Measurements from ENCODE around the gene MOBP.
A peak's percentile ranks its signal among the peaks of the same experiment; 100 is the strongest.

MOBP gene

DNA sequence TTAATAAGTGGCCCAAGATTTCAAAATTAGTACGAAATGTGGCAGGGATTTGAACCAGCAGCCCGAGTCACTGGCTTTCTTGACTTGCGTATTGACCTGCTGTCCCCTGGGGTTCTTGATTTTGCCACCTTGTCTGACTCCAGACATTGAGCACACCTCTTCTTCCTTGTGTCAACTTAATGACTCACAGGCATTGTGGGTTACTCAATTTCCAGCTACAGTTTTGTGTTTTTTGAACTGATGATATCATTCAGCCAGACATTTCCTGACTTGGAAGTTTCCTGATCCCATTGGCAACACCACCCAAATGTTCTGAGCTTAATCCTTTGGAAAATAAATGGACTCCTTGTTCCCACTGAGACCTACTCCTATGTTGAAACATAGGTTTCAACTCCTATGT, 64.2 kb downstream of the MOBP start:
- Histone ChIP-seq H3K4me3 (ENCODE audit: control insufficient read depth in 1 of 7, extremely low read depth in 1 of 7, insufficient read depth in 4 of 7, low read depth in 2 of 7, low read length in 6 of 7) (no peak overlapping the region), H3K4me1 (ENCODE audit: control extremely low read depth in 1 of 4, control insufficient read depth in 4 of 4, insufficient read depth in 4 of 4, low read length in 3 of 4) (no peaks in the 10 kb centered on the region), H3K36me3 (ENCODE audit: control insufficient read depth in 4 of 4, insufficient read depth in 4 of 4, low read length in 3 of 4) (no peaks in the 10 kb centered on the region), H3K27ac (ENCODE audit: insufficient read depth in 1 of 2, low read depth in 1 of 2, low read length in 2 of 2, poor library complexity in 1 of 2, severe bottlenecking in 2 of 2) (no peak overlapping the region), H3K27me3 (replicated peaks in 2 of 5; ENCODE audit: control insufficient read depth in 4 of 5, insufficient read depth in 5 of 5, low read length in 4 of 5) (no peaks in the 10 kb centered on the region), H3K9me3 (ENCODE audit: control extremely low read depth in 1 of 5, control insufficient read depth in 4 of 5, insufficient read depth in 2 of 5, low read depth in 1 of 5, low read length in 4 of 5) (no peaks in the 10 kb centered on the region)
- ChIA-PET POLR2A (no interaction called here), CTCF (interaction anchor here (0.7 to 1.0 kb wide), 2 partner anchors 9 to 17 kb away, joined by 3 read pairs; no protein-coding TSS in a partner anchor)
- WGBS (ENCODE audit: insufficient coverage), result 94% methylated on average over 3 of the region's 3 CpGs
- DNase-seq, result no peak

DNA sequence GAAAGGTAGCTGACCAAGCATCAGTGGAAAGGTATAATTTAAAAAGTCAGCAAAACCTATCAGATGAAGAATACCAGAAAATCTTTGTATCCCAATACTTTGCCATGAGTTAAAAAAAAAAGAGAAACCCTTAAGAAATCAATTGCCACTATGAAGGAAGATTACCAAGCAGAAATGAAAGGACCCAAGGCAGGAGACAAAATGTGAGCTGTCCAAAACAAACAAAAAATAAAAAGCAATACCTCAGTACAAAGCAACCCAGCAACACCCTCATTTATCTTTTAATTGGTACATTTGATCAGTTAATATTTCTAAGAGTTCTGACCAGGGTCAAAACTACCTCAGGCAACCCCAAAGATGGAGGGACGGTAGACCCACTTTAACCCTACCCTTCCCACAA, 65.3 kb downstream of the MOBP start:
- Histone ChIP-seq H3K27ac (ENCODE audit: insufficient read depth in 1 of 2, low read depth in 1 of 2, low read length in 2 of 2, poor library complexity in 1 of 2, severe bottlenecking in 2 of 2) (no peak overlapping the region), H3K27me3 (replicated peaks in 2 of 5; ENCODE audit: control insufficient read depth in 4 of 5, insufficient read depth in 5 of 5, low read length in 4 of 5) (no peaks in the 10 kb centered on the region), H3K4me1 (ENCODE audit: control extremely low read depth in 1 of 4, control insufficient read depth in 4 of 4, insufficient read depth in 4 of 4, low read length in 3 of 4) (no peaks in the 10 kb centered on the region), H3K4me3 (ENCODE audit: control insufficient read depth in 1 of 7, extremely low read depth in 1 of 7, insufficient read depth in 4 of 7, low read depth in 2 of 7, low read length in 6 of 7) (no peak overlapping the region), H3K36me3 (ENCODE audit: control insufficient read depth in 4 of 4, insufficient read depth in 4 of 4, low read length in 3 of 4) (no peaks in the 10 kb centered on the region), H3K9me3 (ENCODE audit: control extremely low read depth in 1 of 5, control insufficient read depth in 4 of 5, insufficient read depth in 2 of 5, low read depth in 1 of 5, low read length in 4 of 5) (no peaks in the 10 kb centered on the region)
- ChIA-PET CTCF (no interaction called here), POLR2A (no interaction called here)
- no peak for DNase-seq
- WGBS (ENCODE audit: insufficient coverage), result no CpG with 5 or more reads among the region's 1 CpG

DNA sequence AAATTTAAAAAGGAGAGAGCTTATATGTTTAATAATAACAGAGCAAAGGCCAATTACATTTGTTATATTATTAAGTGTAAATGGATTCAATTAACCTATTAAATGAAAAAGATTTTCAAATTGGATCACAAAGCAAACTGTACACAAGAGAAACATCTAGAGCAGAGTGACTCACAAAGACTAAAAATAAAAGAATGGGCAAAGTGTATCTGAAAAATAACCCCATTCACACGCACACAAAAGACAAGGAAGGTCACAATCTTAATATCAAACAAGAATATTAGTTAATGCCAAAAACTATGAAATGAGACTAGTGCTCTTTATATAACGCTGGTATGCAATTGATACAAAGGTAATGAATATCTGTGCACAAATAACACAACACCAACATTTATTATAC, 65.7 kb downstream of the MOBP start:
- Histone ChIP-seq H3K9me3 (ENCODE audit: control extremely low read depth in 1 of 5, control insufficient read depth in 4 of 5, insufficient read depth in 2 of 5, low read depth in 1 of 5, low read length in 4 of 5) (no peaks in the 10 kb centered on the region), H3K4me1 (ENCODE audit: control extremely low read depth in 1 of 4, control insufficient read depth in 4 of 4, insufficient read depth in 4 of 4, low read length in 3 of 4) (no peaks in the 10 kb centered on the region), H3K4me3 (ENCODE audit: control insufficient read depth in 1 of 7, extremely low read depth in 1 of 7, insufficient read depth in 4 of 7, low read depth in 2 of 7, low read length in 6 of 7) (no peak overlapping the region), H3K27ac (ENCODE audit: insufficient read depth in 1 of 2, low read depth in 1 of 2, low read length in 2 of 2, poor library complexity in 1 of 2, severe bottlenecking in 2 of 2) (no peak overlapping the region), H3K27me3 (replicated peaks in 2 of 5; ENCODE audit: control insufficient read depth in 4 of 5, insufficient read depth in 5 of 5, low read length in 4 of 5) (no peaks in the 10 kb centered on the region), H3K36me3 (ENCODE audit: control insufficient read depth in 4 of 4, insufficient read depth in 4 of 4, low read length in 3 of 4) (no peaks in the 10 kb centered on the region)
- no CpG with 5 or more reads among the region's 2 CpGs for WGBS (ENCODE audit: insufficient coverage)
- ChIA-PET CTCF (no interaction called here), POLR2A (no interaction called here)
- no peak for DNase-seq

DNA sequence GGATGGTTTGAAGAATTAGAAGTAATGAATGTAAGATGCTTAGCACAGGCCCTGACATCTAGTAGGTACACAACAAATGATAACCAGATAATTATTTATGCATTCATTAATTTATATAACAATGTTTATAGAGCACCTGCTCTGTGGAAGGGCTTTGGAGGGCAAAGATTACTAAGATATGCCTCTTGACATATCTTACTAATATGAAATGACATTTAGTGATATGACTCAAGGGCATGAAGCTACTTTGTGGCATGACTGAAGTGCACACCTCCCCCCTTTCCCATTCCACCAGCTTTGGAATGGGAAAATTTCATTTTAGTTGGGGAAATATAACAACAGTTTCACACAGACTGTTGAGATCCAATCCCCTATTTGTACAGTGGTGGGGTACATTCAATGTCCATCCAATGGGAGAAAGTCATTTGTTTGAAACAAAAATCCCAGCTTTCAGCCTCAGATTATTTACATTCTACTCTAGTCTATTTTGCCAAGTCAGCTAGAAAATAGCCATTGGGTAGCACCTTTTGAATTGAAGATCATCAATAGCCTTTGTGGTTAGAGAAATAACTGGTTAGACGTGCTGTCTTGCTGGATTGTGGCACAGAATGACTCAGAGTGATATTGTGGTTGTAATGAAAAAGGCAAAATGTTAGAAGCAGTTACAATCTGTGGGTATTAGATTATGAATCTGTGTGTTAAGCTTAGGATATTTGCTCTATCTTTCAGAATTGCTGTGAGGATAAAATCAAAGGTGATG, 72.9 kb downstream of the MOBP start:
- H3K4me1 ChIP-seq (ENCODE audit: control extremely low read depth in 1 of 4, control insufficient read depth in 4 of 4, insufficient read depth in 4 of 4, low read length in 3 of 4), result no peaks in the 10 kb centered on the region
- WGBS (ENCODE audit: insufficient coverage), result 75% methylated on average over 1 of the region's 1 CpG
- H3K27me3 ChIP-seq (replicated peaks in 2 of 5; ENCODE audit: control insufficient read depth in 4 of 5, insufficient read depth in 5 of 5, low read length in 4 of 5), result no peaks in the 10 kb centered on the region
- CTCF ChIA-PET, result interaction anchor here (0.6 to 1.5 kb wide), 4 partner anchors 9 to 1291 kb away, joined by 3 read pairs; no protein-coding TSS in a partner anchor
- no peak overlapping the region for H3K4me3 ChIP-seq (ENCODE audit: control insufficient read depth in 1 of 7, extremely low read depth in 1 of 7, insufficient read depth in 4 of 7, low read depth in 2 of 7, low read length in 6 of 7)
- peak in 1 of 3 donors; percentile 23 for DNase-seq
- peaks cover 0 to 3% (median 0%) of the 10 kb centered on the region in 5 experiments for H3K9me3 ChIP-seq (ENCODE audit: control extremely low read depth in 1 of 5, control insufficient read depth in 4 of 5, insufficient read depth in 2 of 5, low read depth in 1 of 5, low read length in 4 of 5)
- H3K27ac ChIP-seq (ENCODE audit: insufficient read depth in 1 of 2, low read depth in 1 of 2, low read length in 2 of 2, poor library complexity in 1 of 2, severe bottlenecking in 2 of 2), result no peak overlapping the region
- H3K36me3 ChIP-seq (ENCODE audit: control insufficient read depth in 4 of 4, insufficient read depth in 4 of 4, low read length in 3 of 4), result no peaks in the 10 kb centered on the region
- POLR2A ChIA-PET, result no interaction called here

DNA sequence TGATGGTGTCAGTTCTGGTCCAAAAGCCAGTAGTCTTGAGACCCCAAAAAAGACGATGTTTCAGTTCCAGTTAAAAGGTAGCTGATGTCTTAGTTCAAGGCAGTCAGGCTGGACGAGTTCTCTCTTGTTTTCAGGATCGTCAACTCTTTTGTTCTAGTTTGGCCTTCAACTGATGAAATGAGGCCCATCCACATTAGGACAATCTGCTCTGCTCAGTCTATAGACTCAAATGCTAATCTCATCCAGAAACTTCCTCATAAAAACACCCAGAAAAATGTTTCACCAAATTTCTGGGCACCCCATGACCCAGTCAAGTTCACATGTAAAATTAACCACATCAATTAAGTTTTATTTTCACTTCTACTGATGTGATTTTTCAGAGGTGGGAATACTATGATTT, 74.0 kb downstream of the MOBP start:
- DNase-seq, result no peak
- no peaks in the 10 kb centered on the region for H3K4me1 ChIP-seq (ENCODE audit: control extremely low read depth in 1 of 4, control insufficient read depth in 4 of 4, insufficient read depth in 4 of 4, low read length in 3 of 4)
- CTCF ChIA-PET, result interaction anchor here (1.1 to 1.5 kb wide), 3 partner anchors 42 to 640 kb away, joined by 3 to 4 read pairs (median 4); no protein-coding TSS in a partner anchor
- POLR2A ChIA-PET, result interaction anchor here (0.7 kb wide), 2 partner anchors 34 to 87 kb away, joined by 3 read pairs; no protein-coding TSS in a partner anchor
- H3K27me3 ChIP-seq (replicated peaks in 2 of 5; ENCODE audit: control insufficient read depth in 4 of 5, insufficient read depth in 5 of 5, low read length in 4 of 5), result no peaks in the 10 kb centered on the region
- WGBS (ENCODE audit: insufficient coverage), result 94% methylated on average over 2 of the region's 3 CpGs
- no peak overlapping the region for H3K27ac ChIP-seq (ENCODE audit: insufficient read depth in 1 of 2, low read depth in 1 of 2, low read length in 2 of 2, poor library complexity in 1 of 2, severe bottlenecking in 2 of 2)
- H3K36me3 ChIP-seq (ENCODE audit: control insufficient read depth in 4 of 4, insufficient read depth in 4 of 4, low read length in 3 of 4), result no peaks in the 10 kb centered on the region
- H3K4me3 ChIP-seq (ENCODE audit: control insufficient read depth in 1 of 7, extremely low read depth in 1 of 7, insufficient read depth in 4 of 7, low read depth in 2 of 7, low read length in 6 of 7), result no peak overlapping the region
- H3K9me3 ChIP-seq (ENCODE audit: control extremely low read depth in 1 of 5, control insufficient read depth in 4 of 5, insufficient read depth in 2 of 5, low read depth in 1 of 5, low read length in 4 of 5), result peaks cover 0 to 3% (median 0%) of the 10 kb centered on the region in 5 experiments

GRCh38 chr3:39541917-39542329, 74.4 kb downstream of the MOBP start:
- CTCF ChIA-PET, result interaction anchor here (1.1 to 1.5 kb wide), 3 partner anchors 43 to 640 kb away, joined by 3 to 4 read pairs (median 4); no protein-coding TSS in a partner anchor
- 89% methylated on average over 3 of the region's 5 CpGs for WGBS (ENCODE audit: insufficient coverage)
- Histone ChIP-seq H3K4me3 (ENCODE audit: control insufficient read depth in 1 of 7, extremely low read depth in 1 of 7, insufficient read depth in 4 of 7, low read depth in 2 of 7, low read length in 6 of 7) (no peak overlapping the region), H3K27me3 (replicated peaks in 2 of 5; ENCODE audit: control insufficient read depth in 4 of 5, insufficient read depth in 5 of 5, low read length in 4 of 5) (no peaks in the 10 kb centered on the region), H3K9me3 (ENCODE audit: control extremely low read depth in 1 of 5, control insufficient read depth in 4 of 5, insufficient read depth in 2 of 5, low read depth in 1 of 5, low read length in 4 of 5) (peaks cover 0 to 3% (median 0%) of the 10 kb centered on the region in 5 experiments), H3K36me3 (ENCODE audit: control insufficient read depth in 4 of 4, insufficient read depth in 4 of 4, low read length in 3 of 4) (no peaks in the 10 kb centered on the region), H3K27ac (ENCODE audit: insufficient read depth in 1 of 2, low read depth in 1 of 2, low read length in 2 of 2, poor library complexity in 1 of 2, severe bottlenecking in 2 of 2) (no peak overlapping the region), H3K4me1 (ENCODE audit: control extremely low read depth in 1 of 4, control insufficient read depth in 4 of 4, insufficient read depth in 4 of 4, low read length in 3 of 4) (no peaks in the 10 kb centered on the region)
- POLR2A ChIA-PET, result interaction anchor here (0.7 kb wide), 2 partner anchors 33 to 86 kb away, joined by 3 read pairs; no protein-coding TSS in a partner anchor
- peak in 2 of 3 donors; percentile 12 to 15 for DNase-seq

DNA sequence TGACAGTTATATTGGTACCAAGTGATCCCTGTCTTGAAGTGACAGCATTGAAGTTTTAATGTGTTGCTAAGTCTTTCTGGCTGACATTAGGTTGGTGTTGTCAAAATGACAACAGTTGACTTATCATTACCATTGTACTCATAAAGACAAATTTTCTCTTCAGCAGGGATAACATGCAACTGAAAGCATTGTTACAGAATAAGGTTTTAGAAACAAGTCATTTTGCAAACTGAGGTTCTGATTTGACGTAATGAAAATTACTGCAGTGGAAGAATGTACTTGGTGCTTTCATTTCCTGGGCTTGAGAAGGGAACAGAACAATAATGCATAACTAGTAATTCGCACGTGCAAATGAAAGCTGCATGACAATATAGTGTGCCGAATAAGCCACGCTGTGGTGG, 75.1 kb downstream of the MOBP start:
- Histone ChIP-seq H3K27me3 (replicated peaks in 2 of 5; ENCODE audit: control insufficient read depth in 4 of 5, insufficient read depth in 5 of 5, low read length in 4 of 5) (no peaks in the 10 kb centered on the region), H3K4me3 (ENCODE audit: control insufficient read depth in 1 of 7, extremely low read depth in 1 of 7, insufficient read depth in 4 of 7, low read depth in 2 of 7, low read length in 6 of 7) (no peak overlapping the region), H3K36me3 (ENCODE audit: control insufficient read depth in 4 of 4, insufficient read depth in 4 of 4, low read length in 3 of 4) (no peaks in the 10 kb centered on the region), H3K9me3 (ENCODE audit: control extremely low read depth in 1 of 5, control insufficient read depth in 4 of 5, insufficient read depth in 2 of 5, low read depth in 1 of 5, low read length in 4 of 5) (peaks cover 0 to 3% (median 0%) of the 10 kb centered on the region in 5 experiments), H3K27ac (ENCODE audit: insufficient read depth in 1 of 2, low read depth in 1 of 2, low read length in 2 of 2, poor library complexity in 1 of 2, severe bottlenecking in 2 of 2) (no peak overlapping the region), H3K4me1 (ENCODE audit: control extremely low read depth in 1 of 4, control insufficient read depth in 4 of 4, insufficient read depth in 4 of 4, low read length in 3 of 4) (no peaks in the 10 kb centered on the region)
- CTCF ChIA-PET, result interaction anchor here (0.8 to 1.1 kb wide), 2 partner anchors 96 to 637 kb away, joined by 3 to 5 read pairs; no protein-coding TSS in a partner anchor
- POLR2A ChIA-PET, result no interaction called here
- DNase-seq, result no peak
- WGBS (ENCODE audit: insufficient coverage), result 98% methylated on average over 5 of the region's 5 CpGs
